BLaER1 (cell line): ENCODE data around the gene GOLGA1.

Experiments
- H3K27ac ChIP-seq: shearing (Covaris generic); formaldehyde crosslinking; 2 replicates; pipeline ENCODE4 v1.8.1; 2022
- H3K27me3 ChIP-seq: shearing (Covaris generic); formaldehyde crosslinking; 2 replicates; pipeline ENCODE4 v1.8.1; 2022
- H3K36me3 ChIP-seq: shearing (Covaris generic); formaldehyde crosslinking; 2 replicates; pipeline ENCODE4 v1.8.1; 2022
- H3K4me1 ChIP-seq: shearing (Covaris generic); formaldehyde crosslinking; 2 replicates; pipeline ENCODE4 v1.8.1; 2022
- H3K4me2 ChIP-seq: shearing (Covaris generic); formaldehyde crosslinking; 2 replicates; pipeline ENCODE4 v1.8.1; 2022
- H3K4me3 ChIP-seq: shearing (Covaris generic); formaldehyde crosslinking; 2 replicates; pipeline ENCODE4 v1.8.1; 2022
- H3K9ac ChIP-seq: shearing (Covaris generic); formaldehyde crosslinking; 2 replicates; pipeline ENCODE4 v1.8.1; 2022
- H3K9me3 ChIP-seq: shearing (Covaris generic); formaldehyde crosslinking; 2 replicates; pipeline ENCODE4 v1.8.1; 2022
- H4K20me1 ChIP-seq: shearing (Covaris generic); formaldehyde crosslinking; 2 replicates; pipeline ENCODE4 v1.8.1; 2022
- Cebpa-rat ChIP-seq: shearing (Covaris generic); IDR thresholded peaks from 2 replicates; pipeline ENCODE4 v1.8.1; 2022

Gene GOLGA1

GRCh38 chr9:124911766-124912165, 29.1 kb downstream of the GOLGA1 start:
- no peak for TF ChIP-seq Cebpa-rat
- H3K4me3 ChIP-seq: no peak overlapping the region
- no peak overlapping the region for H3K4me2 ChIP-seq
- no peak overlapping the region for H3K9ac ChIP-seq
- H3K4me1 ChIP-seq: no peaks in the 10 kb centered on the region
- H4K20me1 ChIP-seq: no peaks in the 10 kb centered on the region
- H3K27me3 ChIP-seq: no peaks in the 10 kb centered on the region
- no peaks in the 10 kb centered on the region for H3K9me3 ChIP-seq
- H3K36me3 ChIP-seq: peaks cover 61% of the 10 kb centered on the region
- no peak overlapping the region for H3K27ac ChIP-seq

- Histone ChIP-seq H3K4me2 (no peak overlapping the region), H3K4me1 (no peaks in the 10 kb centered on the region), H3K4me3 (no peak overlapping the region), H4K20me1 (no peaks in the 10 kb centered on the region), H3K27ac (no peak overlapping the region), H3K9me3 (no peaks in the 10 kb centered on the region), H3K9ac (no peak overlapping the region), H3K27me3 (no peaks in the 10 kb centered on the region), H3K36me3 (peaks cover 58% of the 10 kb centered on the region)
- no peak for TF ChIP-seq Cebpa-rat
Observed at GRCh38 chr9:124908098-124908497, 32.8 kb downstream of the GOLGA1 start.

GRCh38 chr9:124906966-124907365, 33.9 kb downstream of the GOLGA1 start:
- no peak overlapping the region for H3K4me3 ChIP-seq
- no peaks in the 10 kb centered on the region for H4K20me1 ChIP-seq
- H3K9me3 ChIP-seq: no peaks in the 10 kb centered on the region
- no peak overlapping the region for H3K9ac ChIP-seq
- H3K27ac ChIP-seq: no peak overlapping the region
- TF ChIP-seq Cebpa-rat: no peak
- no peaks in the 10 kb centered on the region for H3K27me3 ChIP-seq
- H3K36me3 ChIP-seq: peaks cover 56% of the 10 kb centered on the region
- H3K4me1 ChIP-seq: no peaks in the 10 kb centered on the region
- no peak overlapping the region for H3K4me2 ChIP-seq

GRCh38 chr9:124899845-124900244, 41.0 kb downstream of the GOLGA1 start:
- Histone ChIP-seq H3K4me3 (no peak overlapping the region), H3K9me3 (no peaks in the 10 kb centered on the region), H3K4me2 (no peak overlapping the region), H3K9ac (no peak overlapping the region), H3K27ac (no peak overlapping the region), H3K27me3 (no peaks in the 10 kb centered on the region), H3K36me3 (peaks cover 58% of the 10 kb centered on the region), H3K4me1 (peaks cover 5% of the 10 kb centered on the region; the same call in 1 of the 2 replicates), H4K20me1 (no peaks in the 10 kb centered on the region)
- no peak for TF ChIP-seq Cebpa-rat

- Histone ChIP-seq H3K36me3 (peaks cover 55% of the 10 kb centered on the region), H3K27me3 (no peaks in the 10 kb centered on the region), H3K4me2 (no peak overlapping the region), H3K4me1 (peaks cover 11% of the 10 kb centered on the region; the same call in 1 of the 2 replicates), H3K9me3 (no peaks in the 10 kb centered on the region), H3K9ac (no peak overlapping the region), H4K20me1 (no peaks in the 10 kb centered on the region), H3K4me3 (no peak overlapping the region), H3K27ac (no peak overlapping the region)
- TF ChIP-seq Cebpa-rat: no peak
Observed at GRCh38 chr9:124897570-124898460, 43.1 kb downstream of the GOLGA1 start.

- Histone ChIP-seq H3K27ac (peak overlapping the region; percentile 10; the same call in 1 of the 2 replicates), H3K4me1 (peaks cover 11% of the 10 kb centered on the region; the same call in 1 of the 2 replicates), H3K9ac (no peak overlapping the region), H4K20me1 (no peaks in the 10 kb centered on the region), H3K9me3 (no peaks in the 10 kb centered on the region), H3K4me2 (peak overlapping the region; percentile 13), H3K27me3 (no peaks in the 10 kb centered on the region), H3K36me3 (peaks cover 60% of the 10 kb centered on the region), H3K4me3 (no peak overlapping the region)
- no peak for TF ChIP-seq Cebpa-rat
Observed at GRCh38 chr9:124894741-124895170, 46.1 kb downstream of the GOLGA1 start.

- Histone ChIP-seq H3K4me3 (no peak overlapping the region), H3K4me2 (peak overlapping the region; percentile 11; the same call in 1 of the 2 replicates), H3K9me3 (no peaks in the 10 kb centered on the region), H3K4me1 (peaks cover 12% of the 10 kb centered on the region), H3K27ac (no peak overlapping the region), H3K9ac (no peak overlapping the region), H3K27me3 (no peaks in the 10 kb centered on the region), H4K20me1 (no peaks in the 10 kb centered on the region), H3K36me3 (peaks cover 60% of the 10 kb centered on the region)
- no peak for TF ChIP-seq Cebpa-rat
Observed at GRCh38 chr9:124894035-124894740, 46.7 kb downstream of the GOLGA1 start.

GRCh38 chr9:124890179-124890578, 50.7 kb downstream of the GOLGA1 start:
- Histone ChIP-seq H3K36me3 (peaks cover 60% of the 10 kb centered on the region), H3K9me3 (no peaks in the 10 kb centered on the region), H3K4me2 (no peak overlapping the region), H3K4me3 (no peak overlapping the region), H4K20me1 (no peaks in the 10 kb centered on the region), H3K27me3 (no peaks in the 10 kb centered on the region), H3K27ac (no peak overlapping the region), H3K4me1 (peaks cover 50% of the 10 kb centered on the region), H3K9ac (no peak overlapping the region)
- no peak for TF ChIP-seq Cebpa-rat

GRCh38 chr9:124889006-124889405, 51.9 kb downstream of the GOLGA1 start:
- H3K27me3 ChIP-seq: no peaks in the 10 kb centered on the region
- H3K4me2 ChIP-seq: no peak overlapping the region
- no peak overlapping the region for H3K4me3 ChIP-seq
- no peaks in the 10 kb centered on the region for H3K9me3 ChIP-seq
- no peaks in the 10 kb centered on the region for H4K20me1 ChIP-seq
- no peak overlapping the region for H3K9ac ChIP-seq
- H3K36me3 ChIP-seq: peaks cover 57% of the 10 kb centered on the region
- H3K27ac ChIP-seq: no peak overlapping the region
- peaks cover 49% of the 10 kb centered on the region for H3K4me1 ChIP-seq
- TF ChIP-seq Cebpa-rat: no peak

- Histone ChIP-seq H3K4me2 (peak overlapping the region; percentile 88), H4K20me1 (no peaks in the 10 kb centered on the region), H3K4me3 (0 out of 2 replicates have a peak overlapping the region, but pooled peaks have one; percentile 25), H3K36me3 (peaks cover 49% of the 10 kb centered on the region), H3K4me1 (peaks cover 60% of the 10 kb centered on the region), H3K9me3 (no peaks in the 10 kb centered on the region), H3K27me3 (no peaks in the 10 kb centered on the region), H3K9ac (peak overlapping the region; percentile 36), H3K27ac (peak overlapping the region; percentile 80)
- no peak for TF ChIP-seq Cebpa-rat
Observed at GRCh38 chr9:124887832-124888231, 53.1 kb downstream of the GOLGA1 start.
